Activated T-helper 2 cell treated with anti-CD3 and anti-CD28 coated beads, Interferon-gamma antibody, Interleukin-2, Interleukin-4, amounts not matched to agents 10 μg/mL and 5 μg/mL and 100 μg/mL, durations not matched to agents 14 hours and 24 hours and 36 hours (primary cell): Measurements from ENCODE around the gene PCDHGA11. TPM values are rescaled to one million over a fixed set of nuclear protein-coding genes. Genes with fewer than 3 reads are reported as not detected.
A peak's percentile ranks its signal among the peaks of the same experiment; 100 is the strongest.
"Not testable (repeated sequence)": the region's sequence is repeated elsewhere in the genome, so short reads cannot be mapped to it uniquely, and the experiment has no call there.

Experiments used
- DNase-seq: peaks from one replicate; pipeline ENCODE4 v3.0.0; 2021; ENCODE audit warnings: low spot score
- H3K27ac Mint-ChIP-seq: one replicate; pipeline ENCODE4 v1.8.0; 2021; ENCODE audit warnings: mixed read lengths
- H3K27me3 Mint-ChIP-seq: one replicate; pipeline ENCODE4 v1.8.0; 2021; ENCODE audit warnings: low read depth, mixed read lengths
- H3K36me3 Mint-ChIP-seq: one replicate; pipeline ENCODE4 v1.8.0; 2021; ENCODE audit warnings: low read depth, mixed read lengths
- H3K4me1 Mint-ChIP-seq: one replicate; pipeline ENCODE4 v1.8.0; 2021; ENCODE audit warnings: low read depth, mixed read lengths
- H3K4me3 Mint-ChIP-seq: one replicate; pipeline ENCODE4 v1.8.0; 2021; ENCODE audit warnings: low read depth, mild to moderate bottlenecking, moderate library complexity, mixed read lengths
- H3K9me3 Mint-ChIP-seq: one replicate; pipeline ENCODE4 v1.8.0; 2021; ENCODE audit warnings: mixed read lengths
- intact Hi-C: fragments of 100-400 bp; cut with micrococcal nuclease; formaldehyde crosslinking; loops from one replicate; pipeline ENCODE4 v1.15.1; 2023
- total RNA-seq: library from RNA; stranded (reverse); gene quantifications from 2 replicates; pipeline ENCODE4 v1.2.3, GENCODE V29; 2022

Gene PCDHGA11
- total RNA-seq, 1 donor from 2014 or later = 0.39 TPM

DNA sequence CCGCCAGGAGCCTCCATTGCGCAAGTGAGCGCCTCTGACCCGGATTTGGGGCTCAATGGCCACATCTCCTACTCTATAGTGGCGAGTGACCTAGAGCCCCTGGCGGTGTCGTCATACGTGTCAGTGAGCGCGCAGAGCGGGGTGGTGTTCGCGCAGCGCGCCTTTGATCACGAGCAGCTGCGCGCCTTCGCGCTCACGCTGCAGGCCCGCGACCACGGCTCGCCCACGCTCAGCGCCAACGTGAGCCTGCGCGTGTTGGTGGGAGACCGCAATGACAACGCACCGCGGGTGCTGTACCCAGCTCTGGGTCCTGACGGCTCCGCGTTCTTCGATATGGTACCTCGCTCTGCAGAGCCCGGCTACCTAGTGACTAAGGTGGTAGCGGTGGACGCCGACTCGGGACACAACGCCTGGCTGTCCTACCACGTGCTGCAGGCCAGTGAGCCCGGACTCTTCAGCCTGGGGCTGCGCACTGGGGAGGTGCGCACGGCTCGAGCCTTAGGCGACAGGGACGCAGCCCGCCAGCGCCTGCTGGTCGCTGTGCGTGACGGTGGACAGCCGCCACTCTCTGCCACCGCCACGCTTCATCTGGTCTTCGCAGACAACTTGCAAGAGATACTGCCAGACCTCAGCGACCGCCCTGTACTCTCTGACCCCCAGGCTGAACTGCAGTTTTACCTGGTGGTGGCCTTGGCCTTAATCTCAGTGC, 11.1 kb upstream of the PCDHGA11 start:
- no peak overlapping the region for H3K27ac Mint-ChIP-seq
- no peak for DNase-seq
- peaks cover 51% of the 10 kb centered on the region for H3K27me3 Mint-ChIP-seq
- H3K4me3 Mint-ChIP-seq = no peak overlapping the region
- H3K9me3 Mint-ChIP-seq = peaks cover 24% of the 10 kb centered on the region
- intact Hi-C loops = loop anchor here (5.0 kb wide), 1 partner anchor 172 kb away; no protein-coding TSS in a partner anchor
- peaks cover 16% of the 10 kb centered on the region for H3K4me1 Mint-ChIP-seq
- peaks cover 13% of the 10 kb centered on the region for H3K36me3 Mint-ChIP-seq

- Mint-ChIP-seq H3K27me3 (peaks cover 61% of the 10 kb centered on the region), H3K4me3 (no peak overlapping the region), H3K9me3 (peaks cover 24% of the 10 kb centered on the region), H3K36me3 (peaks cover 13% of the 10 kb centered on the region), H3K4me1 (peaks cover 16% of the 10 kb centered on the region), H3K27ac (no peak overlapping the region)
- DNase-seq = no peak
- intact Hi-C loops = no loop called here
Measured at GRCh38 chr5:141411575-141411974, 9.3 kb upstream of the PCDHGA11 start.

DNA sequence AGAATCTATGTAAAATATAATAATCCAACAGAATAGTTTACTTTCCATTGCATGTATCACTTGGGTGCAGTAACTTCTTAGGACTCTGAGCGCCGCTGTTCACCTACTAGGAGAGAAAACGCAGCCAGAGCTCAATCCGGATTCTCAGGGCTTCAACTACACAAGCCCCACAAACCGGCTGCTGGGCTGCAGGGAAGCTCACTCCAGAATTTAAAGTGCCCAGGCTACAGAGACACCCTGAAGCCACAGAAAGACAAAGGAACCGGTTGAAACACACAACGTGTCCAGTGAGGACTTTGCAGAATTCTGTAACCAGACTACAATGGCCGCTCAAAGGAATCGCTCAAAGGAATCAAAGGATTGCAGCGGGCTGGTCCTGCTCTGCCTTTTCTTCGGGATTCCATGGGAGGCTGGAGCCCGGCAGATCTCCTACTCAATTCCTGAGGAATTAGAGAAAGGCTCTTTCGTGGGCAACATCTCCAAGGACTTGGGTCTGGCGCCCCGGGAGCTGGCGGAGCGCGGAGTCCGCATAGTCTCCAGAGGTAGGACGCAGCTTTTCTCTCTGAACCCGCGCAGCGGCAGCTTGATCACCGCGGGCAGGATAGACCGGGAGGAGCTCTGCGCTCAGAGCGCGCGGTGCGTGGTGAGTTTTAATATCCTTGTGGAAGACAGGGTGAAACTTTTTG, 7.9 kb upstream of the PCDHGA11 start, which contains the start of gene PCDHGA10:
TSS of gene PCDHGA10 (plus strand) at position 134 of the 686 bp plus-strand sequence. CDS start at position 323, 189 bp downstream.
- peaks cover 18% of the 10 kb centered on the region for H3K9me3 Mint-ChIP-seq
- no peak within 1 kb of the TSS for H3K27ac Mint-ChIP-seq
- H3K4me1 Mint-ChIP-seq = peaks cover 18% of the 10 kb centered on the region
- H3K36me3 Mint-ChIP-seq = peaks cover 16% of the 10 kb centered on the region
- no peak for DNase-seq
- H3K4me3 Mint-ChIP-seq = peak within 1 kb of the TSS; percentile 82
- H3K27me3 Mint-ChIP-seq = peaks cover 60% of the 10 kb centered on the region
- intact Hi-C loops = loop anchor here (2.0 kb wide), 1 partner anchor 100 kb away; no protein-coding TSS in a partner anchor

GRCh38 chr5:141413540-141414069, 7.2 kb upstream of the PCDHGA11 start:
- Mint-ChIP-seq H3K27me3 (peaks cover 62% of the 10 kb centered on the region), H3K27ac (no peak overlapping the region), H3K4me1 (peaks cover 19% of the 10 kb centered on the region), H3K9me3 (peaks cover 21% of the 10 kb centered on the region), H3K4me3 (peak overlapping the region; percentile 82), H3K36me3 (peaks cover 16% of the 10 kb centered on the region)
- DNase-seq = no peak
- intact Hi-C loops = loop anchor here (2.0 kb wide), 1 partner anchor 99 kb away; no protein-coding TSS in a partner anchor

DNA sequence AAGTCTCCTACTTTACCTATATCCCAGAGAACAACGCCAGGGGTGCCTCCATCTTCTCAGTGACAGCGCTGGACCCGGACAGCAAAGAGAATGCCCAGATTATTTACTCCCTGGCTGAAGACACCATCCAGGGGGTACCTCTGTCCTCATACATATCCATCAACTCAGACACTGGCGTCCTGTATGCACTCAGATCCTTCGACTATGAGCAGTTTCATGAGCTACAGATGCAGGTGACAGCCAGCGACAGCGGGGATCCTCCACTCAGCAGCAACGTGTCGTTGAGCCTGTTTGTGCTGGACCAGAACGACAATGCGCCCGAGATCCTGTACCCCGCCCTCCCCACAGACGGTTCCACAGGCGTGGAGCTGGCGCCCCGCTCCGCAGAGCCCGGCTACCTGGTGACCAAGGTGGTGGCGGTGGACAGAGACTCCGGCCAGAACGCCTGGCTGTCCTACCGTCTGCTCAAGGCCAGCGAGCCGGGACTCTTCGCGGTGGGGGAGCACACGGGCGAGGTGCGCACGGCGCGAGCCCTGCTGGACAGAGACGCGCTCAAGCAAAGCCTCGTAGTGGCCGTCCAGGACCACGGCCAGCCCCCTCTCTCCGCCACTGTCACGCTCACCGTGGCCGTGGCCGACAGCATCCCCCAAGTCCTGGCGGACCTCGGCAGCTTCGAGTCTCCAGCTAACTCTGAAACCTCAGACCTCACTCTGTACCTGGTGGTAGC, 6.1 kb upstream of the PCDHGA11 start:
- H3K4me1 Mint-ChIP-seq = peaks cover 19% of the 10 kb centered on the region
- H3K9me3 Mint-ChIP-seq = peaks cover 21% of the 10 kb centered on the region
- peaks cover 12% of the 10 kb centered on the region for H3K36me3 Mint-ChIP-seq
- H3K4me3 Mint-ChIP-seq = peak overlapping the region; percentile 17
- H3K27ac Mint-ChIP-seq, intact Hi-C loops, DNase-seq: not testable (repeated sequence)
- peaks cover 59% of the 10 kb centered on the region for H3K27me3 Mint-ChIP-seq

DNA sequence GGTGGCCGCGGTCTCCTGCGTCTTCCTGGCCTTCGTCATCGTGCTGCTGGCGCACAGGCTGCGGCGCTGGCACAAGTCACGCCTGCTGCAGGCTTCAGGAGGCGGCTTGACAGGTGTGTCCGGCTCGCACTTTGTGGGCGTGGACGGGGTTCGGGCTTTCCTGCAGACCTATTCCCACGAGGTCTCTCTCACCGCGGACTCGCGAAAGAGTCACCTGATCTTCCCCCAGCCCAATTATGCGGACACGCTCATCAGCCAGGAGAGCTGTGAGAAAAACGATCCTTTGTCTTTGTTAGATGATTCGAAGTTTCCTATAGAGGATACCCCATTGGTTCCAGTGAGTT, 5.6 kb upstream of the PCDHGA11 start:
- H3K4me3 Mint-ChIP-seq, DNase-seq, H3K27ac Mint-ChIP-seq, intact Hi-C loops: not testable (repeated sequence)
- Mint-ChIP-seq H3K36me3 (peaks cover 12% of the 10 kb centered on the region), H3K27me3 (peaks cover 61% of the 10 kb centered on the region), H3K4me1 (peaks cover 19% of the 10 kb centered on the region), H3K9me3 (peaks cover 19% of the 10 kb centered on the region)

DNA sequence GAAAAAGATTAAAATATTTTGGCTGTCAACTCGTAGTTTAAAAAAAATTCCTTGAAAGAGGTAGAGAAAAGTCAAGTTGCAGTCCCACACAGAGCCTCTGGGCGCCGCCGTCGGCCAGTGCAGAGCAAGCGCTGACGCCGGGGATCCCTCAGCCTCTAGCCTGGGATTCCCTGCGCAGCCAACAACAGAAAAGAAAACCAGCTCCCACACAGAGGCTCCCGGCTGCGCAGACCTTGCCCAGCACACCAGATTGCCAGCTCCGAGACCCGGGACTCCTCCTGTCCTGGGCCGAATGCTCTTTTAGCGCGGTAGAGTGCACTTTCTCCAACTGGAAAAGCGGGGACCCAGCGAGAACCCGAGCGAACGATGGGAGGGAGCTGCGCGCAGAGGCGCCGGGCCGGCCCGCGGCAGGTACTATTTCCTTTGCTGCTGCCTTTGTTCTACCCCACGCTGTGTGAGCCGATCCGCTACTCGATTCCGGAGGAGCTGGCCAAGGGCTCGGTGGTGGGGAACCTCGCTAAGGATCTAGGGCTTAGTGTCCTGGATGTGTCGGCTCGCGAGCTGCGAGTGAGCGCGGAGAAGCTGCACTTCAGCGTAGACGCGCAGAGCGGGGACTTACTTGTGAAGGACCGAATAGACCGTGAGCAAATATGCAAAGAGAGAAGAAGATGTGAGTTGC, 3.2 kb upstream of the PCDHGA11 start, which contains the start of gene PCDHGB7:
TSS of gene PCDHGB7 (plus strand) at position 184 of the 679 bp plus-strand sequence. CDS start at position 367, 183 bp downstream.
- peak within 1 kb of the TSS; percentile 57 for H3K4me3 Mint-ChIP-seq

DNA sequence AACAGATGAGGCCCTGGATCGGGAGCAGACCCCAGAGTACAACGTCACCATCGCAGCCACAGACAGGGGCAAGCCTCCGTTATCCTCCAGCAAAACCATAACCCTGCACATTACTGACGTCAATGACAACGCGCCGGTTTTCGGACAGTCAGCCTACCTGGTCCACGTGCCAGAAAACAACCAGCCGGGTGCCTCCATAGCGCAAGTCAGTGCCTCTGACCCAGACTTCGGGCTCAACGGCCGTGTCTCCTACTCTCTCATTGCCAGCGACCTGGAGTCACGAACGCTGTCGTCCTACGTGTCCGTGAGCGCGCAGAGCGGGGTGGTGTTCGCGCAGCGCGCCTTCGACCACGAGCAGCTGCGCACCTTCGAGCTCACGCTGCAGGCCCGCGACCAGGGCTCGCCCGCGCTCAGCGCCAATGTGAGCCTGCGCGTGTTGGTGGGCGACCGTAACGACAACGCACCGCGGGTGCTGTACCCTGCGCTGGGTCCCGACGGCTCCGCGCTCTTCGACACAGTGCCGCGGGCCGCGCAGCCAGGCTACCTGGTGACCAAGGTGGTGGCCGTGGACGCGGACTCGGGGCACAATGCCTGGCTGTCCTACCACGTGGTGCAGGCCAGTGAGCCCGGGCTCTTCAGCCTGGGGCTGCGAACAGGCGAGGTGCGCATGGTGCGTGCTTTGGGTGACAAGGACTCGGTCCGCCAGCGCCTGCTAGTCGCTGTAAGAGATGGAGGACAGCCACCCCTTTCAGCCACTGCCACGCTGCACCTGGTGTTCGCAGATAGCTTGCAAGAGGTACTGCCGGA, 1.6 kb upstream of the PCDHGA11 start:
- Mint-ChIP-seq H3K27me3 (peaks cover 68% of the 10 kb centered on the region), H3K4me1 (peaks cover 14% of the 10 kb centered on the region), H3K4me3 (no peak overlapping the region), H3K9me3 (peaks cover 22% of the 10 kb centered on the region), H3K27ac (no peak overlapping the region), H3K36me3 (peaks cover 7% of the 10 kb centered on the region)
- DNase-seq = no peak
- intact Hi-C loops = no loop called here

More for the DNA sequence above, 3.2 kb upstream of the PCDHGA11 start, which contains the start of gene PCDHGB7:
- H3K27ac Mint-ChIP-seq, DNase-seq, intact Hi-C loops, H3K36me3 Mint-ChIP-seq: not testable (repeated sequence)
- Mint-ChIP-seq H3K9me3 (peaks cover 27% of the 10 kb centered on the region), H3K27me3 (peaks cover 75% of the 10 kb centered on the region), H3K4me1 (peaks cover 24% of the 10 kb centered on the region)

DNA sequence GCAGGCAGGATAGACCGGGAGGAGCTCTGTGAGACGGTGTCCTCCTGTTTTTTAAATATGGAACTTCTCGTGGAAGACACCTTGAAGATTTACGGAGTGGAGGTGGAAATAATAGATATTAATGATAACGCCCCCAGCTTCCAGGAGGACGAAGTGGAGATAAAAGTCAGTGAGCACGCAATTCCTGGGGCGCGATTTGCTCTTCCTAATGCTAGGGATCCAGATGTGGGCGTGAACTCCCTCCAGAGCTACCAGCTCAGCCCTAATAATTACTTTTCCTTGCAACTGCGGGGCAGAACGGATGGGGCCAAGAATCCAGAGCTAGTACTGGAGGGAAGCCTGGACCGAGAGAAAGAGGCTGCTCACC, 621 bp downstream of the PCDHGA11 start:
- peaks cover 59% of the 10 kb centered on the region for H3K27me3 Mint-ChIP-seq
- intact Hi-C loops = loop anchor here (2.0 to 5.0 kb wide), 4 partner anchors 56 to 143 kb away; partner anchors contain the start of genes PCDHGA2, PCDHGA4, PCDHGB2 and PCDHGC3
- DNase-seq = no peak
- peaks cover 19% of the 10 kb centered on the region for H3K9me3 Mint-ChIP-seq
- H3K4me3 Mint-ChIP-seq = peak overlapping the region; percentile 81
- H3K27ac Mint-ChIP-seq = no peak overlapping the region
- H3K4me1 Mint-ChIP-seq = peaks cover 10% of the 10 kb centered on the region
- H3K36me3 Mint-ChIP-seq = peaks cover 7% of the 10 kb centered on the region

DNA sequence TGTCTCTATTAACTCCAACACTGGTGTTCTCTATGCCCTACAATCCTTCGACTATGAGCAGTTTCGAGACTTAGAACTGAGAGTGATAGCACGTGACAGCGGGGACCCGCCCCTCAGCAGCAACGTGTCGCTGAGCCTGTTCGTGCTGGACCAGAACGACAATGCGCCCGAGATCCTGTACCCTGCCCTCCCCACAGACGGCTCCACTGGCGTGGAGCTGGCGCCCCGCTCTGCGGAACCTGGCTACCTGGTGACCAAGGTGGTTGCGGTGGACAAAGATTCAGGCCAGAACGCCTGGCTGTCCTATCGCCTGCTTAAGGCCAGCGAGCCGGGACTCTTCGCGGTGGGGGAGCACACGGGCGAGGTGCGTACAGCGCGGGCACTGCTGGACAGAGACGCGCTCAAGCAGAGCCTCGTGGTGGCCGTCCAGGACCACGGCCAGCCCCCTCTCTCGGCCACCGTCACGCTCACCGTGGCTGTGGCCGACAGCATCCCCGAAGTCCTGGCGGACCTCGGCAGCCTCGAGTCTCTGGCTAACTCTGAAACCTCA, 2.0 kb downstream of the PCDHGA11 start:
- peaks cover 54% of the 10 kb centered on the region for H3K27me3 Mint-ChIP-seq
- H3K36me3 Mint-ChIP-seq = peaks cover 6% of the 10 kb centered on the region
- intact Hi-C loops = loop anchor here (5.0 kb wide), 3 partner anchors 54 to 86 kb away; partner anchors contain the start of genes PCDHGA2, PCDHGA4, PCDHGB2 and PCDHGC3
- H3K27ac Mint-ChIP-seq = no peak overlapping the region
- DNase-seq = no peak
- H3K4me3 Mint-ChIP-seq = no peak overlapping the region
- H3K4me1 Mint-ChIP-seq = peaks cover 9% of the 10 kb centered on the region
- H3K9me3 Mint-ChIP-seq = peaks cover 19% of the 10 kb centered on the region

GRCh38 chr5:141427783-141428426, 7.1 kb downstream of the PCDHGA11 start:
- Mint-ChIP-seq H3K4me3 (no peak overlapping the region), H3K27ac (no peak overlapping the region), H3K9me3 (peaks cover 19% of the 10 kb centered on the region), H3K27me3 (peaks cover 33% of the 10 kb centered on the region), H3K36me3 (peaks cover 2% of the 10 kb centered on the region), H3K4me1 (peaks cover 2% of the 10 kb centered on the region)
- intact Hi-C loops = no loop called here
- DNase-seq = no peak
